Neural progenitor cell (in vitro differentiated cells): ENCODE data around the gene SHC2. TPM values are rescaled to one million over a fixed set of nuclear protein-coding genes. Genes with fewer than 3 reads are reported as not detected.

Experiments used
- DNase-seq: peaks from one replicate; pipeline ENCODE4 v3.0.0-alpha.2; 2016; ENCODE audit warnings: low spot score
- H2AFZ ChIP-seq: fragments of 200-600 bp; sonication (generic); replicated peaks from 2 replicates; pipeline ENCODE4 v1.6.1; 2016; ENCODE audit warnings: antibody characterized with exemption
- H3F3A ChIP-seq: fragments of 200-600 bp; sonication (generic); 2 replicates; pipeline ENCODE4 v1.6.1; 2016; ENCODE audit warnings: antibody characterized with exemption, low read depth
- H3K27ac ChIP-seq: fragments of 200-600 bp; sonication (generic); 2 replicates; pipeline ENCODE4 v1.5.1; 2016; ENCODE audit warnings: mild to moderate bottlenecking
- H3K27me3 ChIP-seq: fragments of 200-600 bp; sonication (generic); 2 replicates; pipeline ENCODE4 v1.6.1; 2016; ENCODE audit warnings: mild to moderate bottlenecking, moderate library complexity
- H3K36me3 ChIP-seq: fragments of 200-600 bp; sonication (generic); 2 replicates; pipeline ENCODE4 v1.5.1; 2016
- H3K4me1 ChIP-seq: fragments of 200-600 bp; sonication (generic); 2 replicates; pipeline ENCODE4 v1.6.1; 2016; ENCODE audit warnings: mixed run types
- H3K4me2 ChIP-seq: fragments of 200-600 bp; sonication (generic); 2 replicates; pipeline ENCODE4 v1.6.1; 2016
- H3K4me3 ChIP-seq: fragments of 200-600 bp; sonication (generic); 2 replicates; pipeline ENCODE4 v1.5.1; 2016
- H3K79me2 ChIP-seq: fragments of 200-600 bp; sonication (generic); 2 replicates; pipeline ENCODE4 v1.6.1; 2016; ENCODE audit warnings: low read depth
- H3K9ac ChIP-seq: fragments of 200-600 bp; sonication (generic); 2 replicates; pipeline ENCODE4 v1.6.1; 2016
- H3K9me3 ChIP-seq: fragments of 200-600 bp; sonication (generic); 2 replicates; pipeline ENCODE4 v1.5.1; 2016; ENCODE audit warnings: low read depth
- H4K20me1 ChIP-seq: fragments of 200-600 bp; sonication (generic); 2 replicates; pipeline ENCODE4 v1.6.1; 2016; ENCODE audit warnings: low read depth
- H3K27ac Mint-ChIP-seq: 3 replicates; pipeline ENCODE4 v1.8.0; 2021; ENCODE audit warnings: mixed read lengths
- H3K27me3 Mint-ChIP-seq: 2 replicates; pipeline ENCODE4 v1.8.0; 2022; ENCODE audit warnings: low read depth, mild to moderate bottlenecking, inconsistent platforms, moderate library complexity, mixed read lengths; ENCODE audit not compliant: insufficient read depth
- H3K36me3 Mint-ChIP-seq: 3 replicates; pipeline ENCODE4 v1.8.0; 2021; ENCODE audit warnings: mixed read lengths
- H3K4me1 Mint-ChIP-seq: 3 replicates; pipeline ENCODE4 v1.8.0; 2021; ENCODE audit warnings: mixed read lengths
- H3K4me3 Mint-ChIP-seq: 3 replicates; pipeline ENCODE4 v1.8.0; 2021; ENCODE audit warnings: mild to moderate bottlenecking, moderate library complexity, mixed read lengths
- H3K9me3 Mint-ChIP-seq: 3 replicates; pipeline ENCODE4 v1.8.0; 2020; ENCODE audit warnings: mixed read lengths
- EZH2 ChIP-seq: fragments of 200-600 bp; sonication (generic); IDR thresholded peaks from 2 replicates; pipeline ENCODE4 v1.6.1; 2017; ENCODE audit warnings: antibody characterized with exemption, mild to moderate bottlenecking, moderate library complexity
- EZH2phosphoT487 ChIP-seq: fragments of 200-600 bp; sonication (generic); IDR thresholded peaks from 2 replicates; pipeline ENCODE4 v1.6.1; 2017; ENCODE audit warnings: antibody characterized with exemption
- total RNA-seq: library from RNA; depleted of rRNA; stranded (reverse); fragments of >200 nt; gene quantifications from 2 replicates; pipeline ENCODE4 v1.2.3, GENCODE V29; 2015; ENCODE audit warnings: low replicate concordance
- TF ChIP-seq, protein P1 (sequence below): fragments of 200-600 bp; sonication (generic); IDR thresholded peaks from 2 replicates; pipeline ENCODE4 v1.5.1; 2017; ENCODE audit warnings: antibody characterized with exemption, mild to moderate bottlenecking

Gene SHC2
- total RNA-seq, 1 donor from 2014 or later, result 3.2 TPM

DNA sequence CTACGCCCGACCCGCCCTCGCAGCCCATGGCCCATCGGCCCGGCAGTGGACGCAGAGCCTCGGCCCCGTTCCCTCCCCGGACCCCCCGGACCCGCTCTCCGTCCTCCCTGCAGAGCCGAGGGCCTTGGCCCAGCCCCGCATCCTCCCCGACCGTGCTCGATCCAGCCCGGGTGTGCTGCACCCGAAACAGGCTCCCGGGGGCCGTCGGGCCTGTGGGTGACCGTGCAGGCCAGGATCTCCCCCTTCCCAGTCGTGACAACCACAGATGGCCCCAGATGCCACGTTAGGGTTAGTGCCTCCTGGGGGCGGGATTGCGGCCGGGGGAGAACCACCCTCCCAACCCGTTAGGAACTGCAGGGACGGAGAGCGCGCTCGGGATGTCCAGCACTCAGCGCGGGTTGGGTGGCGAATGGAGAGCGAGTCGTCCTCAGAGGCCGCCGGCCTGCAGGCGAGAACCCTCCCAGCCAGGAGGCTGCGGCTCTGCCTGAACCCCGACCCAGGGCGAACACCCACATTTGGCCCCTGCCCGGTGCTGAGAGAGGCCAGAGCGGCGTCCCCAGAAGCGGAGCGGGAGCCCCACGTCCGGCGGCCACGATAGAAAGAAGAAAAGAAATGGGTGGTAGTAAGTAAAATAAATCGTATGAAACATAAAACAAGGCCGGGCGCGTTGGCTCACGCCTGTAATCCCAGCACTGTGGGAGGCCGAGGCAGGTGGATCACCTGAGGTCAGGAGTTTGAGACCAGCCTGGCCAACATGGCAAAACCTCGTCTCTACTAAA, 28.8 kb upstream of the SHC2 start:
- Histone ChIP-seq H3K27me3 (peaks cover 10% of the 10 kb centered on the region), H2AFZ (peak overlapping the region; percentile 9), H3K27ac (no peak overlapping the region), H3K9ac (peak overlapping the region; percentile 9), H3K4me2 (peak overlapping the region; percentile 83), H3K4me1 (peaks cover 15% of the 10 kb centered on the region), H3F3A (peaks cover 52% of the 10 kb centered on the region), H3K79me2 (no peaks in the 10 kb centered on the region), H3K36me3 (no peaks in the 10 kb centered on the region), H4K20me1 (no peaks in the 10 kb centered on the region), H3K4me3 (peak overlapping the region; percentile 90), H3K9me3 (no peaks in the 10 kb centered on the region)
- peak overlapping the region; percentile 84 for H3K4me3 Mint-ChIP-seq
- no peak overlapping the region for H3K27ac Mint-ChIP-seq
- TF ChIP-seq, protein P1, sequence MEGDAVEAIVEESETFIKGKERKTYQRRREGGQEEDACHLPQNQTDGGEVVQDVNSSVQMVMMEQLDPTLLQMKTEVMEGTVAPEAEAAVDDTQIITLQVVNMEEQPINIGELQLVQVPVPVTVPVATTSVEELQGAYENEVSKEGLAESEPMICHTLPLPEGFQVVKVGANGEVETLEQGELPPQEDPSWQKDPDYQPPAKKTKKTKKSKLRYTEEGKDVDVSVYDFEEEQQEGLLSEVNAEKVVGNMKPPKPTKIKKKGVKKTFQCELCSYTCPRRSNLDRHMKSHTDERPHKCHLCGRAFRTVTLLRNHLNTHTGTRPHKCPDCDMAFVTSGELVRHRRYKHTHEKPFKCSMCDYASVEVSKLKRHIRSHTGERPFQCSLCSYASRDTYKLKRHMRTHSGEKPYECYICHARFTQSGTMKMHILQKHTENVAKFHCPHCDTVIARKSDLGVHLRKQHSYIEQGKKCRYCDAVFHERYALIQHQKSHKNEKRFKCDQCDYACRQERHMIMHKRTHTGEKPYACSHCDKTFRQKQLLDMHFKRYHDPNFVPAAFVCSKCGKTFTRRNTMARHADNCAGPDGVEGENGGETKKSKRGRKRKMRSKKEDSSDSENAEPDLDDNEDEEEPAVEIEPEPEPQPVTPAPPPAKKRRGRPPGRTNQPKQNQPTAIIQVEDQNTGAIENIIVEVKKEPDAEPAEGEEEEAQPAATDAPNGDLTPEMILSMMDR, result no peak
- TF ChIP-seq EZH2phosphoT487 (no peak), EZH2 (no peak)
- H3K4me1 Mint-ChIP-seq, result peaks cover 34% of the 10 kb centered on the region
- peaks cover 9% of the 10 kb centered on the region for H3K27me3 Mint-ChIP-seq
- H3K36me3 Mint-ChIP-seq, result peaks cover 5% of the 10 kb centered on the region
- peak; percentile 77 for DNase-seq
- H3K9me3 Mint-ChIP-seq, result peaks cover 3% of the 10 kb centered on the region

DNA sequence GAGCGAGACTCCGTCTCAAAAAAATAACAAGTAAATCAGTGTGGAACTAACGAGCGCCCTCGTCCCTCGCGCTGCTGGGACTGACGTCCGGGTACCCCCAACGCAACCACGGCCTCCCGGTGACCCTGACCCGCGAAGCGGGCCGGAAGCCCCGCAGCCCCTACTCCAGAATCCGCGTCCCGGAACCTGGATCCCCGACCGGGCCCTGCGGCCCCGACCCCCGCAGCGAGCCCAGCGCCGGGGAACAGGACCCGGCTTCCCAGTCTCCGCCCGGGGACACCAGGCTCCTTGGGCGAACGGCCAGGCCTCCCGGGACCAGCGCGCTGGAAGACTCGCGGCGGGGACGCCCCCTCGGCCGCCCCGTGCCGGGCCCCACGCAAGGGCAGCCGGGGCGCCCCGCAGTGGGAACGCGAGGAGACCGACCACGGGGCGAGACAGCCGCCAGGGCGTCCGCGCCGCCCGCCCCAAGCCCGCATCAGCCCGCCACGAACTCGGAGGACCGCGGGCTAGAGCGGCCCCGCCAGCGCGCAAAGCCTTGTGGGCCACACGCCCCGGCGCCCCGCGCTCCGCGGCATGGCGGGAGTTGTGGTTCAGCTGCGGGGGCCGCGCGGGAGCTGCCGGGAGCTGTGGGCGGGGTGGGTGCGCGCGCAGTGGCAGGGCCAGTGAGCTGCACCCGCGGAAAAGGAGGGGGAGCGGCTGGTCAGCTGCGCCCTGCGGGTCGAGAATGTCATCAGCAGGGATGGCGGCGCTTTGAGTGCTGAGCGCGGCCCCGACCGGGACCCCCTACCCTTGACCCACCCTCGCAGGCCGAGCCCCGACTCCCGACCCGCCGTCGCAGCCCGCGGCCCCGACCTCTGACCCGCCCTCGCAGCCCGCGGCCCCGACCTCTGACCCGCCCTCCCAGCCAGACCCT, 27.9 kb upstream of the SHC2 start:
- H3K27me3 ChIP-seq, result peaks cover 12% of the 10 kb centered on the region
- no peaks in the 10 kb centered on the region for H3K79me2 ChIP-seq
- peak overlapping the region; percentile 85 for H2AFZ ChIP-seq
- peak overlapping the region; percentile 71 for H3K27ac ChIP-seq
- no peak overlapping the region for H3K27ac Mint-ChIP-seq
- H3K36me3 ChIP-seq, result no peaks in the 10 kb centered on the region
- peaks cover 9% of the 10 kb centered on the region for H3K27me3 Mint-ChIP-seq
- peak overlapping the region; percentile 90 for H3K4me3 ChIP-seq
- peak; percentile 97 for DNase-seq
- H3K36me3 Mint-ChIP-seq, result peaks cover 5% of the 10 kb centered on the region
- H3K4me1 ChIP-seq, result peaks cover 15% of the 10 kb centered on the region
- H3K4me2 ChIP-seq, result peak overlapping the region; percentile 83
- peaks cover 52% of the 10 kb centered on the region for H3F3A ChIP-seq
- no peaks in the 10 kb centered on the region for H4K20me1 ChIP-seq
- TF ChIP-seq EZH2phosphoT487 (no peak), EZH2 (no peak)
- TF ChIP-seq, protein P1, result peak; percentile 3
- peak overlapping the region; percentile 89 for H3K4me3 Mint-ChIP-seq
- peaks cover 38% of the 10 kb centered on the region for H3K4me1 Mint-ChIP-seq
- peak overlapping the region; percentile 62 for H3K9ac ChIP-seq
- no peaks in the 10 kb centered on the region for H3K9me3 ChIP-seq
- peaks cover 3% of the 10 kb centered on the region for H3K9me3 Mint-ChIP-seq

GRCh38 chr19:485583-486236, 24.9 kb upstream of the SHC2 start:
- H3K27me3 ChIP-seq, result peaks cover 12% of the 10 kb centered on the region
- peaks cover 51% of the 10 kb centered on the region for H3F3A ChIP-seq
- peaks cover 15% of the 10 kb centered on the region for H3K4me1 ChIP-seq
- no peaks in the 10 kb centered on the region for H3K9me3 ChIP-seq
- Mint-ChIP-seq H3K4me1 (peaks cover 37% of the 10 kb centered on the region), H3K4me3 (peak overlapping the region; percentile 77), H3K36me3 (peaks cover 5% of the 10 kb centered on the region), H3K27me3 (peaks cover 29% of the 10 kb centered on the region), H3K9me3 (peaks cover 13% of the 10 kb centered on the region), H3K27ac (peak overlapping the region; percentile 96)
- H3K4me3 ChIP-seq, result peak overlapping the region; percentile 37
- no peak for TF ChIP-seq EZH2
- TF ChIP-seq, protein P1, result no peak
- TF ChIP-seq EZH2phosphoT487, result no peak
- H3K4me2 ChIP-seq, result peak overlapping the region; percentile 77
- H2AFZ ChIP-seq, result peak overlapping the region; percentile 88
- no peaks in the 10 kb centered on the region for H3K79me2 ChIP-seq
- peak overlapping the region; percentile 68 for H3K27ac ChIP-seq
- no peaks in the 10 kb centered on the region for H3K36me3 ChIP-seq
- no peak overlapping the region for H3K9ac ChIP-seq
- DNase-seq, result peak; percentile 84
- no peaks in the 10 kb centered on the region for H4K20me1 ChIP-seq
